Endodermal cell (in vitro differentiated cells): ENCODE data around the gene TKTL1. TPM values are rescaled to one million over a fixed set of nuclear protein-coding genes. Genes with fewer than 3 reads are reported as not detected.
A peak's percentile ranks its signal among the peaks of the same experiment; 100 is the strongest.

ENCODE experiments used
- DNase-seq: peaks from one replicate; pipeline ENCODE4 v3.0.0-alpha.2; 2017
- H3K27ac ChIP-seq: 2 replicates; pipeline ENCODE4 v1.5.1; 2013; ENCODE audit warnings: mild to moderate bottlenecking, low read depth, low read length, moderate library complexity
- H3K27me3 ChIP-seq: 2 replicates; pipeline ENCODE4 v1.6.1; 2013; ENCODE audit warnings: mild to moderate bottlenecking, low read length, moderate library complexity; ENCODE audit not compliant: insufficient read depth, control insufficient read depth, poor library complexity, severe bottlenecking
- H3K36me3 ChIP-seq: 2 replicates; pipeline ENCODE4 v1.7.0; 2013; ENCODE audit warnings: mild to moderate bottlenecking, low read length, moderate library complexity; ENCODE audit not compliant: control insufficient read depth, insufficient read depth
- H3K4me1 ChIP-seq: one replicate; pipeline ENCODE4 v1.7.0; 2013; ENCODE audit warnings: low read length; ENCODE audit not compliant: control insufficient read depth, insufficient read depth
- H3K4me3 ChIP-seq: 2 replicates; pipeline ENCODE4 v1.5.1; 2013; ENCODE audit warnings: mild to moderate bottlenecking, low read length, moderate library complexity
- H3K9ac ChIP-seq: 2 replicates; pipeline ENCODE4 v1.6.1; 2013; ENCODE audit warnings: mild to moderate bottlenecking, low read length, moderate library complexity; ENCODE audit not compliant: poor library complexity, severe bottlenecking; ENCODE audit errors: extremely low read depth
- H3K9me3 ChIP-seq: 2 replicates; pipeline ENCODE4 v1.6.1; 2013; ENCODE audit warnings: mild to moderate bottlenecking, low read length, moderate library complexity; ENCODE audit not compliant: control insufficient read depth
- H3K27ac Mint-ChIP-seq: 2 replicates; pipeline ENCODE4 v1.8.0; 2020; ENCODE audit warnings: mixed read lengths
- H3K27me3 Mint-ChIP-seq: 2 replicates; pipeline ENCODE4 v1.8.0; 2021; ENCODE audit warnings: mild to moderate bottlenecking, mixed read lengths; ENCODE audit not compliant: insufficient read depth
- H3K36me3 Mint-ChIP-seq: 2 replicates; pipeline ENCODE4 v1.8.0; 2020; ENCODE audit warnings: low read depth, mixed read lengths
- H3K4me1 Mint-ChIP-seq: 2 replicates; pipeline ENCODE4 v1.8.0; 2020; ENCODE audit warnings: mixed read lengths
- H3K4me3 Mint-ChIP-seq: 2 replicates; pipeline ENCODE4 v1.8.0; 2020; ENCODE audit warnings: mild to moderate bottlenecking, moderate library complexity, mixed read lengths
- H3K9me3 Mint-ChIP-seq: 2 replicates; pipeline ENCODE4 v1.8.0; 2020; ENCODE audit warnings: mild to moderate bottlenecking, mixed read lengths
- WGBS, 2 experiments: methylation state at CpG; one replicate each; pipeline versions ENCODE4 v1.1.5 to v1.1.7; 2013; ENCODE audit warnings: missing lambda C conversion rate in 2 of 2, mixed read lengths in 1 of 2; ENCODE audit not compliant: insufficient coverage in 1 of 2, insufficient read length in 1 of 2; 5-methylcytosine and 5-hydroxymethylcytosine counted together
- total RNA-seq, 2 donors: library from RNA; stranded (reverse); fragmentation: NEBNext Ultra II Directional in 1 of 2; extraction: Animal tissue kit (Norgen Biotek cat#: 25700) in 1 of 2; gene quantifications; 2 replicates in 1 of 2; 3 replicates in 1 of 2; pipeline ENCODE4 v1.2.1, GENCODE V29; 2021
- TF ChIP-seq, protein P1 (sequence below): fragments of 200-600 bp; sonication (generic); conservative IDR thresholded peaks from 2 replicates; pipeline ENCODE4 v1.5.0; 2021; ENCODE audit warnings: antibody characterized with exemption, mild to moderate bottlenecking

The TKTL1 gene
- total RNA-seq, 2 donors from 2014 or later = not detected

GRCh38 chrX:154374313-154375155 lies 78.9 kb downstream of the TKTL1 start, which contains the start of gene FLNA:
Gene FLNA, minus strand, starts transcription at chrX:154374634. Its CDS starts 3,389 bp downstream, at chrX:154371245.
- TF ChIP-seq, protein P1, sequence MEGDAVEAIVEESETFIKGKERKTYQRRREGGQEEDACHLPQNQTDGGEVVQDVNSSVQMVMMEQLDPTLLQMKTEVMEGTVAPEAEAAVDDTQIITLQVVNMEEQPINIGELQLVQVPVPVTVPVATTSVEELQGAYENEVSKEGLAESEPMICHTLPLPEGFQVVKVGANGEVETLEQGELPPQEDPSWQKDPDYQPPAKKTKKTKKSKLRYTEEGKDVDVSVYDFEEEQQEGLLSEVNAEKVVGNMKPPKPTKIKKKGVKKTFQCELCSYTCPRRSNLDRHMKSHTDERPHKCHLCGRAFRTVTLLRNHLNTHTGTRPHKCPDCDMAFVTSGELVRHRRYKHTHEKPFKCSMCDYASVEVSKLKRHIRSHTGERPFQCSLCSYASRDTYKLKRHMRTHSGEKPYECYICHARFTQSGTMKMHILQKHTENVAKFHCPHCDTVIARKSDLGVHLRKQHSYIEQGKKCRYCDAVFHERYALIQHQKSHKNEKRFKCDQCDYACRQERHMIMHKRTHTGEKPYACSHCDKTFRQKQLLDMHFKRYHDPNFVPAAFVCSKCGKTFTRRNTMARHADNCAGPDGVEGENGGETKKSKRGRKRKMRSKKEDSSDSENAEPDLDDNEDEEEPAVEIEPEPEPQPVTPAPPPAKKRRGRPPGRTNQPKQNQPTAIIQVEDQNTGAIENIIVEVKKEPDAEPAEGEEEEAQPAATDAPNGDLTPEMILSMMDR = peak; percentile 23
- Mint-ChIP-seq H3K4me1 (no peaks in the 10 kb centered on the region), H3K36me3 (peaks cover 6% of the 10 kb centered on the region), H3K27ac (no peak within 1 kb of the TSS), H3K9me3 (peaks cover 44% of the 10 kb centered on the region), H3K27me3 (peaks cover 16% of the 10 kb centered on the region), H3K4me3 (peak within 1 kb of the TSS; percentile 45)
- DNase-seq = peak; percentile 83
- Histone ChIP-seq H3K9me3 (no peaks in the 10 kb centered on the region), H3K4me3 (peak within 1 kb of the TSS; percentile 77), H3K4me1 (no peaks in the 10 kb centered on the region), H3K9ac (peak within 1 kb of the TSS; percentile 6), H3K36me3 (peaks cover 9% of the 10 kb centered on the region), H3K27ac (no peak within 1 kb of the TSS), H3K27me3 (no peaks in the 10 kb centered on the region)
- WGBS, 2 experiments = 9% methylated on average over 78 of the region's 95 CpGs; no CpG with 5 or more reads in 1 of the 2 experiments

DNA sequence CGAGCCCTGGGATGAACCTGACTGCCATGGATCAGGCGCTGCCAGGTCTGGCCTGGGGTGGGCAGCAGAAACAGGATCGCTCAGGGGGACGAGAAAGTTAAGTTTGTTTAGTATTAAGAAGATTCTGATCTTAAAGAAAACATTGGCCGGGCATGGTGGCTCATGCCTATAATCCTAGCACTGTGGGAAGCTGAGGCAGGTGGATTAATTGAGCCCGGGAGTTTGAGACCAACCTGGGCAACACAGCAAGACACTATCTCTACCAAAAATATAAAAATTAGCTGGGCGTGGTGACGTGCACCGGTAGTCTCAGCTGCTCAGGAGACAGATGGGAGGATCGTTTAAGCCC lies 79.5 kb downstream of the TKTL1 start:
- Mint-ChIP-seq H3K36me3 (peaks cover under 1% of the 10 kb centered on the region), H3K4me3 (peak overlapping the region; percentile 39), H3K4me1 (peaks cover 3% of the 10 kb centered on the region), H3K27ac (no peak overlapping the region), H3K27me3 (peaks cover 16% of the 10 kb centered on the region), H3K9me3 (peaks cover 44% of the 10 kb centered on the region)
- H3K27ac ChIP-seq = no peak overlapping the region
- no peak overlapping the region for H3K9ac ChIP-seq
- H3K9me3 ChIP-seq = no peaks in the 10 kb centered on the region
- 70 to 85% methylated on average over 2 to 8 of the region's 10 CpGs for WGBS, 2 experiments
- H3K4me3 ChIP-seq = peak overlapping the region; percentile 10
- H3K27me3 ChIP-seq = no peaks in the 10 kb centered on the region
- DNase-seq = no peak
- no peaks in the 10 kb centered on the region for H3K4me1 ChIP-seq
- TF ChIP-seq, protein P1 = no peak
- H3K36me3 ChIP-seq = peaks cover 3% of the 10 kb centered on the region

- Histone ChIP-seq H3K27ac (no peak overlapping the region), H3K4me1 (no peaks in the 10 kb centered on the region), H3K36me3 (no peaks in the 10 kb centered on the region), H3K9me3 (no peaks in the 10 kb centered on the region), H3K27me3 (no peaks in the 10 kb centered on the region), H3K4me3 (no peak overlapping the region), H3K9ac (no peak overlapping the region)
- DNase-seq = no peak
- 77 to 100% methylated on average over 2 to 3 of the region's 3 CpGs for WGBS, 2 experiments
- H3K36me3 Mint-ChIP-seq = peaks cover 8% of the 10 kb centered on the region
- H3K4me3 Mint-ChIP-seq = no peak overlapping the region
- H3K4me1 Mint-ChIP-seq = peaks cover 7% of the 10 kb centered on the region
- TF ChIP-seq, protein P1 = no peak
- peaks cover 56% of the 10 kb centered on the region for H3K9me3 Mint-ChIP-seq
- H3K27me3 Mint-ChIP-seq = peaks cover 16% of the 10 kb centered on the region
- H3K27ac Mint-ChIP-seq = no peak overlapping the region
Measured at GRCh38 chrX:154376774-154377173, 81.2 kb downstream of the TKTL1 start.
